ENCODE measurements around the gene GPR142.

Gene GPR142

GRCh38 chr17:74371653-74372147 is 4.4 kb downstream of the GPR142 start:
- no peak for DNase-seq

GRCh38 chr17:74372426-74372825 is 5.1 kb downstream of the GPR142 start:
- no peak for DNase-seq

GRCh38 chr17:74373838-74374606 is 6.7 kb downstream of the GPR142 start:
- peak in 2 of 3 experiments; percentile 24 to 75 for DNase-seq

GRCh38 chr17:74374858-74375257 is 7.6 kb downstream of the GPR142 start:
- no peak for DNase-seq

- peak; percentile 74 to 90 (median 86) for DNase-seq
Observed at GRCh38 chr17:74379495-74380085, 12.3 kb downstream of the GPR142 start.

GRCh38 chr17:74380086-74380958 is 13.0 kb downstream of the GPR142 start:
- peak in 2 of 3 experiments; percentile 38 to 80 for DNase-seq

- DNase-seq = peak in 1 of 3 experiments; percentile 60
Observed at GRCh38 chr17:74380959-74381808, 13.9 kb downstream of the GPR142 start.

GRCh38 chr17:74383141-74383540 is 15.8 kb downstream of the GPR142 start:
- no peak for DNase-seq

GRCh38 chr17:74385201-74385600 is 17.9 kb downstream of the GPR142 start:
- DNase-seq = peak in 1 of 3 experiments; percentile 12

- DNase-seq = no peak
Observed at GRCh38 chr17:74386386-74386785, 19.1 kb downstream of the GPR142 start.

GRCh38 chr17:74387365-74388218 is 20.3 kb downstream of the GPR142 start:
- DNase-seq = no peak

GRCh38 chr17:74389084-74389753 is 21.9 kb downstream of the GPR142 start:
- DNase-seq = no peak

GRCh38 chr17:74389937-74390679 is 22.8 kb downstream of the GPR142 start:
- DNase-seq = no peak

- no peak for DNase-seq
Observed at GRCh38 chr17:74390680-74391653, 23.7 kb downstream of the GPR142 start.

GRCh38 chr17:74391771-74392170 is 24.5 kb downstream of the GPR142 start:
- no peak for DNase-seq

- no peak for DNase-seq
Observed at GRCh38 chr17:74392848-74393247, 25.5 kb downstream of the GPR142 start.

GRCh38 chr17:74393346-74393942 is 26.1 kb downstream of the GPR142 start:
- no peak for DNase-seq

GRCh38 chr17:74394275-74394950 is 27.1 kb downstream of the GPR142 start:
- DNase-seq = no peak

Data from NCI-H1417 (cell line).